HG03039 (cell line): ENCODE measurements around the gene SPPL2B.

ENCODE experiments used
- ATAC-seq: cut with Tn5 transposase; IDR thresholded peaks from one replicate; pipeline ENCODE4 v1.9.1; 2021; ENCODE audit warnings: mild to moderate bottlenecking, moderate library complexity; ENCODE audit not compliant: unreplicated experiment

Gene SPPL2B

DNA sequence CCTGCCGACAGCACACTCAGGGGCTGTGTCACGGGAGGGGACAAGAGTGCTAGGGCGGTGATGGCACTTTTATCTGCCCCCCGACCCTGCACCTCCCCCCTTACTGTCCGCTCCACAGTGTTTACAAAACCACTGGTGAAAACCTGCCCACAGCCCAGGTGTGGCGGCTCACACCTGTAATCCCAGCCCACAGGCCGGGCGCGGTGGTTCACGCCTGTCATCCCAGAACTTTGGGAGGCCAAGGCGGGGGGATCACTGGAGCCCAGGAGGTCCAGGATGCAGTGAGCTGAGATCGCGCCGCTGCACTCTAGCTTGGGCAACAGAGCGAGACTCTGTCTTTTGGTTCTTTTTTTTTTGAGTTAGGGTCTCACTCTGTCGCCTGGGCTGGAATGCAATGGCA lies 32.3 kb upstream of the SPPL2B start:
- no peak for ATAC-seq

- ATAC-seq, result no peak
These were observed 28.0 kb upstream of the SPPL2B start for GRCh38 chr19:2300533-2300932.

- no peak for ATAC-seq
These were observed 25.9 kb upstream of the SPPL2B start for GRCh38 chr19:2302319-2303210.

DNA sequence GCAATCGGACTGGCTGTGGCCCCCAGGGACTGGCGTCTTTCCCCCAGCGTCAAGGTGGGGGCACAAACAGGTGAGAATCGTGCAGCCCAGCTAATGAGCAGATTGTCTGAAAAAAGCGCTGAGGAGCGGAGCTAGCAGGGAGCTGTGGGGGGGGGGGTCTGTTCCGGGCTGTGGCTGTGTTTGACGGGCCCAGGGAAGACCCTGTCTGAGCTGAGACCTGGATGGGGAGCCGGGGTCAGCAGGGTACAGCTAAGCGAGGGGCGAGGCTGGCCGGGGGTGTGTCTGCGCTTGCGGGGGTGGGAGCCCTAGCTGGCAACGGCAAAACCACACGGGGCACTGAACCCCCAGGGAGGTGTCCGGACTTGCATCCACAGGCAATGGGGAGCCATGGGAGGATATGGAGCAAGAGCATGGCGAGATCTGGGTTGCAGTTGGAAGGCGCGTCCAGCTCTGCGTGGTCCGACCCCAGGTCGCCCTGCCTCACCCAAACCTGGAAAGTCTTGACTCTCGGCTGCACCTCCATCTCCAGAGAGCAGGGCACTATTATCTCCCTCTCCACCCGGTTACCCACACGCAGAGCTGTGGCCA lies 25.2 kb upstream of the SPPL2B start:
- no peak for ATAC-seq

DNA sequence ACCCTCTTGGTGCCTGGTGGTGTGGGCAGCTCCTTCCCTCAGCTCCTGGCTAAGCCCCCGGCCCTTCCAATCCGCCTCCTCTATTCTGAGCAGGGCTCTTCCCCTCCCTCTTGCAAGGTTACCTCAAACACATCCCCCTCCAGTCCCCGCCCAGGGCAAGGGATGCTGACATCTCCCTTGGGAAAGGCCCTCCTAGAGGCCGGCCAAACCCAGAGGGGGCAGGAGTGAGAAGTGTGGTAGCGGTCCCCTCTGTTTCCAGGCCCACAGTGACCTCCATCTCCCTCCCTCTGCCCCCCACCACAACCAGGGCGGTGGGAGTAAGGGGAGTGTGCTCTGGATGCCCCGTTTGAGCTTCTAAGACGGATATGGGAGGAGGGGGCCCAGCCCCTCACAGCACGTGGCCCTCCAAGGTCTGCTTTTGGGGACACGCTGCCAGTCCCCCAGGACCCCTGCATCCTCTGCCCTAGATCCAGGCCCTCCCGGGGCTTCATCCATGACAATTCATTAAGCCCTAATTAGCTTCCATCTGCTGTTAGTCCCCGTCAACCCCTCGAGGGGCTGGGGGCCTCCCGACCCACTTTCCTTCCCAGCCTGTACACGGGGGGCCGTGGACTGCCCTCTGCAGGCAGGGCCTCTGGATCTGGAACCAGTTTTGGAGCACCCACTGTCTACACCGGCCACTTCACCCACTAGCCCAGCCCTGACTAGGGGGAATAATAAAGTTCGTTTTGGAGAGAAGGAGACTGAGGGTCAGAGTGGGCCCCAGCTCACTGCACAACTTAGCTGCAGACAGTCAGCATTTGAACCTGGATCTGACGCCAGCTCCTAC lies 22.8 kb upstream of the SPPL2B start:
- no peak for ATAC-seq

GRCh38 chr19:2306281-2306806 lies 22.1 kb upstream of the SPPL2B start:
- ATAC-seq, result no peak

GRCh38 chr19:2306971-2307370 lies 21.5 kb upstream of the SPPL2B start:
- no peak for ATAC-seq

GRCh38 chr19:2307518-2308012 lies 20.9 kb upstream of the SPPL2B start:
- ATAC-seq, result no peak

DNA sequence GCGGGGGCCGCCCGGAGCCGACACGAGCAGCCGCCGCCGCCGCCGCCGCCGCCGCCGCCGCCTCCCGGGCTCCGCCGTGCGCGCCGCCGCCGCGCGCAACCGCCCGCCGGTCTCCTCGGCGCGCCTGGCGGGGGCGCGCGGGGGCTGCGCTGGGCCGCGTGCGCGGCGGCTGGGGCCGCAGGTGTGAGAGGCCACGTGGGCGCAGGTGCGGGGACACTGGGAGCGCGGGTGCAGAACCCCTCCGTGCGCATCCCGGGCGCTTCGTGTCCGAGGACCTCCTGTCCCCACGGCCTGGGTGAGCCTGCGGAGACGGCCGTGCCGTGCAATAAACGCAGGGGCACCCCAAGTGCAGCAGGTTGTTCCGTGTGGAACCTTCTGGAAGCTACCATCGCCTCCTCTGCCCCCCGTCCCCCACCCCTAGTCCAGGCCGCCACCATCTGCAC lies 20.3 kb upstream of the SPPL2B start, which contains the start of gene LINGO3:
LINGO3 (minus strand) TSS at position 41 of the 443 bp plus-strand sequence. CDS start 16,378 bp downstream, outside the sequence.
- ATAC-seq, result no peak

GRCh38 chr19:2309734-2310362 lies 18.6 kb upstream of the SPPL2B start:
- ATAC-seq, result no peak

- no peak for ATAC-seq
These were observed 17.4 kb upstream of the SPPL2B start for GRCh38 chr19:2311093-2311492.

DNA sequence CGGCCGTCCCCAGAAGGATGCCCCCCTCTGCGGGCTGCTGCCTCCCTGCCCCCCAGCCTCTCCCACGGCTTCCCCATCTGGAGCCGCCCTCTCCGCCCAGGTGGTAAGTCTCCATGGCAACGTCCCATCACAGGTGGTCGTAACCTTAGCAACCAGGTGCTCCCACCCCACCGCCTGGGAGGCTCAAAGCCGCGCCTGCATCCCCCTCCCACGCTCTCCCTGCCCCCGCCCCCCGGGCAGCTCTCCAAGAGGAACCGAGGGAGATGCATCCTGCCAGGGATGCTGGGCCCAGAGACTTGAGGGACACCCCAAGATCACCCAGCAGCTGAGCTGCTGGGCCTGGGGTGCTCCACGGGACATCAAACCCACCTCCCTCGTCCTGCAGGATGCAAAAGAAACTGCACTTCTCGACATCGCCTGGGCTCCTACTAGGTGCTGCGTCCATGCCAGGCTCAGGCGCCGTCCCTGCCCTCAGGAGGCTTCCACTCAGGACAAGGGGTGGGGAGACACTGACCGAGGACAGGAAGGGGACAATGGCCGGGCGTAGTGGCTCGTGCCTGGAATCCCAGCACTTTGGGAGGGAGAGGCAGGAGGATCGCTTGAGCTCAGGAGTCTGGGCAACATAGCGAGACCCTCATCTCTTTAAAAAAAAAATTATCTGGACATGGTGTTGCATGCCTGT lies 15.5 kb upstream of the SPPL2B start:
- ATAC-seq, result no peak

DNA sequence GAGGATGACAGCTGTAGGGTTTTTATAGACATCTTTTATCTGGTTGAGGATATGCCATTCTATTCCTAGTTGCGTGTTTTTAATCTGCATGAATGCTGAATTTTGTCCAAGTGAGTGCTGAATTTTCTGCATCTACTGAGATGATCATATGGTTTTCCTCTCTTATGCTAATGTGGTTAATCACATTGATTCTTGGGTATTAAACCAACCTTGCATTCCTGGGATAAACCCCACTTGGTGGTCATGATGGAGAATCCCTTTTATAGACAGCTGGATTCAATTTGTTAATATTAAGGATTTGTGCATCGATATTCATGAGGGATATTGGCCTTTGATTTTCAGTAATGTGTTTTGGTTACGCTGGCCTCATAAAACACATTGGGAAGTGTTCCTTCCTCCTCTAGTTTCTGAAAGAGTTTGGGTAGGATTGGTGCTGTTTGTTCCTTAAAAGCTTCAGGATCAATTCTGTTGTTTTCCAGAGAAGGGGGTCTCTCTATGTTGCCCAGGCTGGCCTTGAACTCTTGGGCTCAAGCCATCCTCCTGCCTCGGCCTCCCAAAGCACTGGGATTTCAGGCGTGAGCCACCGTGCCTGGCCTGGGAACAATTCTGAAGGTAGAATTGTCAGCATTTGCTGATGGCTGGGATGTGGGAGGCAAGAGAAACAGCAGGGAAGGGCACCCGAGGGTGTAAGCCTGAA lies 13.2 kb upstream of the SPPL2B start:
- no peak for ATAC-seq

DNA sequence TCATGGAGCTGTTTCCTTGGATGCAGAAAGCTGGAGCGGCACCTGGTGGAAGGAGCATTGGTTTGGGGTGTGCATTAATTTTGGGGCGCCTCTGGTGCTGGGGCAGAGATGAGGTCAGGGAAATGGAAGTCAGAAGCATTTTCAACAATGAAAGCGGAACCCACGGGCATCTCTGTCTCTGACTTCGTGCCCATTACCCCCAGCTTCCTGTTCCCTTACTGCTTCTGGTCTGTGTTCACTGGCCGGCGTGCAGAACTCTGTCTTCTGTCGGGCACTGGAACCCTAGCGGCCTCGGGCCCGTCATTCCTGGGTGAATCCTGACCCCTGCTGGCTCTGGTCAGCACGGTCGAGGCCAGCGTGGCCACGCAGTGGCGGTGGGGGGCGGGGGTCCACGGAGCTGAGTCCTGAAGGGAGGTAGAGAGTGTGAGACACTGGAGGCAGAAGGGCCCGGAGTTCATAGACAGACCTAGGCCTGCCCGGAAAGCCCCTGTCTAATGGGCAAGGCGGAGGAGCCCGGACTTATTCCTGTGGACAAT lies 12.6 kb upstream of the SPPL2B start:
- no peak for ATAC-seq

GRCh38 chr19:2317300-2317699 lies 11.2 kb upstream of the SPPL2B start:
- ATAC-seq, result no peak

DNA sequence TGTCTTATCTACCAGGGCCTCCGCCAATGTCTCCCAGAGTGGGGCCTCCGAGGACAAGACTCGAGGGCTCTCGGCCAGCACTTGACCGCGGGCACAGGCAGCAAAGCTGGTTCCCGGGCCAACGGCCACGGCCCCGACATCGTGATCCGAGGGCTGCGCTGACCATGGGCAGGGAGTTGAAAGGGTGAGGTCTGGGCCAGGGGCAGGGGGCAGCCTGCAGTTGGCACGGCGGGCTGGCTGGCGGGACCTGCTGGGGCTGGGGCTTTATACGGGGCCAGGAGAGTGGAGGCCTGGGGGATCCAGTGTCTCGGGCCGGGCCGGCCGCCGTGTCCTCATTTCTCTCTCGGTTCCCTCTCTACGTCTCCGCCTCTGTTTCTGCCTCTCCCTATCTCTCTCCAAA lies 10.7 kb upstream of the SPPL2B start:
- no peak for ATAC-seq

- ATAC-seq, result no peak
These were observed 9.6 kb upstream of the SPPL2B start for GRCh38 chr19:2318923-2319322.

DNA sequence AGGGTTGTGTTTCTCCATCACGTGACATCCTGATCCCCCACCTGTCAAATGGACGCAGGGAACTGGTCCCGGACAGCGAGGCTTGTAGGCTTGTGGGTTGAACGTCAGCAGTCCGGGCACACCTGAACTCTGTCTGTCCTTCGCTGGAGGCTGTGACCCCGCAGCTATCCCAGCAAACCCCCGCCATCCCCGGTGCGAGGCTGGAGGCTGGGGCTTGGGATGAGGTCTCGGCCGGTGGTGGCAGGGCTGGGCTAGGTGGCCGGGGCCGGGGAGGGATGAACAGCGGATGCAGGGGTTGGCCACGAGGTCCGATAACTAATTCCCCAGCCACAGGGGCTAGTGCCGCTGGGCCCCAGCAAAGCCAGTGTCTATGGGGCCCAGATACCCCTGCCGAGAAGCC lies 8.9 kb upstream of the SPPL2B start:
- ATAC-seq, result no peak

DNA sequence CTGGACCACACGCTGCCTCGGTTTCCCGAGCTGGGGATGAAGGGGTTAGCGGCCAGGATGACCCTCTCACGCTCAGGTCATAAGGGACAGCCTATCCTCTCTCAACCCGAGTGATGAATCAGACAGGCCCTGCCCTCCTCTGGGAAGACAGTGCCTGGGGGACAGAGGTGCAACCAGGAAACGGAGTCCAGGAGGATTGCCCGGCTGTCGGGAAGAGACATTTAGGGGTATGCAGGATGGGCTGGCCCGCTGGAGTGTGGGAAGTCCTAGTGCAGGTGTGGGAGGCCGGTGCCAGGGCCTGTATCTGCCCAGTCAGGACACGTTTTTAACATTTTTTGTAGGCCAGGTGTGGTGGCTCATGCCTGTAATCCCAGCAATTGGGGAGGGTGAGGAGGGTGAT lies 8.4 kb upstream of the SPPL2B start:
- ATAC-seq, result no peak
